ENCODE data around the gene SNTG2.

DNA sequence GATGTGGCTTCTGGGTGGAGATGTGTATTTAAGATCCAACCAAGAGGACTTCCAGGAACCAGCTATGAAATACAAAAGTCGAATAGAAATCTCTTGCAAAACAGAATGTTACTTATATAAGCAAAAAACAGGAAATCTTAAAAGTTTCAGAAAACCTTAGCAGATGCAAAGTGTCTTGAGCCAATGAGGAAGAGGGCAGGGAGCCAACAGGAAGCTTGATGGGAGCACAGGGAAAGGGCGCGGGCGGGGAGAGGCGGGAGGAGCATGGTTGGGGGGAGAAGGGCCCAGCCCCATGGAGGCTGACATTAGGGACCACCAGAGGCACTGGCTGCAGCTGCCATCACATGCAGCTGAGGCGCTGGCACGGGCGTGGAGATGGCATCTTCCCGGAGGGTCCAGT, 203.3 kb downstream of the SNTG2 start:
- TF ChIP-seq, protein P1, sequence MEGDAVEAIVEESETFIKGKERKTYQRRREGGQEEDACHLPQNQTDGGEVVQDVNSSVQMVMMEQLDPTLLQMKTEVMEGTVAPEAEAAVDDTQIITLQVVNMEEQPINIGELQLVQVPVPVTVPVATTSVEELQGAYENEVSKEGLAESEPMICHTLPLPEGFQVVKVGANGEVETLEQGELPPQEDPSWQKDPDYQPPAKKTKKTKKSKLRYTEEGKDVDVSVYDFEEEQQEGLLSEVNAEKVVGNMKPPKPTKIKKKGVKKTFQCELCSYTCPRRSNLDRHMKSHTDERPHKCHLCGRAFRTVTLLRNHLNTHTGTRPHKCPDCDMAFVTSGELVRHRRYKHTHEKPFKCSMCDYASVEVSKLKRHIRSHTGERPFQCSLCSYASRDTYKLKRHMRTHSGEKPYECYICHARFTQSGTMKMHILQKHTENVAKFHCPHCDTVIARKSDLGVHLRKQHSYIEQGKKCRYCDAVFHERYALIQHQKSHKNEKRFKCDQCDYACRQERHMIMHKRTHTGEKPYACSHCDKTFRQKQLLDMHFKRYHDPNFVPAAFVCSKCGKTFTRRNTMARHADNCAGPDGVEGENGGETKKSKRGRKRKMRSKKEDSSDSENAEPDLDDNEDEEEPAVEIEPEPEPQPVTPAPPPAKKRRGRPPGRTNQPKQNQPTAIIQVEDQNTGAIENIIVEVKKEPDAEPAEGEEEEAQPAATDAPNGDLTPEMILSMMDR (IDR thresholded peaks at IDR 0.05; ENCODE audit: low read depth, low read length, missing input control) = no peak
- no peak for TF ChIP-seq GABPA (IDR thresholded peaks at IDR 0.05 in 1 of 2, conservative IDR thresholded peaks at IDR 0.05 in 1 of 2)
